Bronchial epithelial cell (primary cell): Measurements from ENCODE around the gene TBC1D10B. TPM values are rescaled to one million over a fixed set of nuclear protein-coding genes. Genes with fewer than 3 reads are reported as not detected.
"Not testable (repeated sequence)": the region's sequence is repeated elsewhere in the genome, so short reads cannot be mapped to it uniquely, and the experiment has no call there.

Experiments
- DNase-seq: peaks from one replicate; pipeline ENCODE4 v3.0.0-alpha.2; 2010; ENCODE audit warnings: low read depth
- FAIRE-seq: peaks from 2 replicates; lab custom pipeline; 2011; peaks lifted over from hg19 to GRCh38; lab: Jason Lieb, UNC
- H3K27me3 ChIP-seq: 2 replicates; pipeline ENCODE4 v1.5.1; 2011; ENCODE audit warnings: low read length; ENCODE audit not compliant: control insufficient read depth, insufficient read depth
- H3K36me3 ChIP-seq: 2 replicates; pipeline ENCODE4 v1.5.1; 2011; ENCODE audit warnings: low read length; ENCODE audit not compliant: control insufficient read depth, insufficient read depth
- H3K4me3 ChIP-seq: 2 replicates; pipeline ENCODE4 v1.5.1; 2011; ENCODE audit warnings: mild to moderate bottlenecking, low read depth, low read length, control low read depth
- total RNA-seq: library from RNA; depleted of rRNA; stranded (reverse); fragments of >200 nt; gene quantifications from 2 replicates; pipeline ENCODE4 v1.2.1, GENCODE V29; 2014
- TF ChIP-seq, protein P1 (sequence below): IDR thresholded peaks from 2 replicates; pipeline ENCODE4 v1.5.1; 2011; ENCODE audit warnings: mild to moderate bottlenecking, moderate library complexity, low read length, control low read depth, inconsistent platforms; ENCODE audit not compliant: insufficient read depth, severe bottlenecking

TBC1D10B gene
- total RNA-seq, 1 donor from 2014 or later, result 13.7 TPM

DNA sequence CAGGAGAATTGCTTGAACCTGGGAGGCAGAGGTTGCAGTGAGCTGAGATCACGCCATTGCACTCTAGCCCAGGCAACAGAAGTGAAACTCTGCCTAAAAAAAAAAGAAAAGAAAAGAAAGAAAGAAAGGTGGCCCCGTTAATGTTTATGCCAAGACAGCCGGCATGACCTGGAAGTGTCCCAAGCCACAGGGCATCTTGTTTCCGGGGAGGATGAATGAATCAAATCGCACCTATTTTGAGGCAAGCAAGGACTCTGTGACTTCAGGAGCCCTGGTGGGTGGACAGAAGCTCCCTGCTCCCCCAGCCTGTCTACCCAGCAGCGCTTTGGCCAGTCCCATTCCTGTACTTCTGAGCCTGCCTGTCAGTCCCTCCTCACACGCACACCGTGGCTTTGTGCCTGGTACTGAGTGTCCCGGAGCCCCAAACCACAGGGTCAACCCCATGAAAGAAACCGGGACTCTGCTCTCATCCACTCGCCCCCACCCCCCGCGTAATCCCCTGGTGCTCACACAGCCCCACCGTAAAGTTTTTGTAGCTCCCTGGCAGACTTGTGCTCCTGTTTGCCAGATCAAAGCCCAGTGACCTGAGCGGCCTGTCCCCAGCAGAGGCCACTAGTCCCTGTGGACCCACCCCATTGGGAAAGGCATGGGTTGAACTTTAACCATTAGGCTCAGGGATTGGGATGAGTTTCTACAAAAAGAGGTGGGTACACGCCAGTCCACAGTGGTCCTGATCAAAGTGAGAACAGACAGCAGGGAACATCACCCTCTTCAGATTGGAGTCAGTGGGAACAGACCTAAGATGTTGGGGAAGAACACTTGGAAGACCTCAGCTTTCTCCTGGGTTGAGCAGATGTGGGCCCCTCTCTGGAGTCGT, 34.5 kb downstream of the TBC1D10B start:
- peak overlapping the region; percentile 62 for H3K4me3 ChIP-seq
- no peaks in the 10 kb centered on the region for H3K36me3 ChIP-seq
- no peak for FAIRE-seq
- TF ChIP-seq, protein P1, sequence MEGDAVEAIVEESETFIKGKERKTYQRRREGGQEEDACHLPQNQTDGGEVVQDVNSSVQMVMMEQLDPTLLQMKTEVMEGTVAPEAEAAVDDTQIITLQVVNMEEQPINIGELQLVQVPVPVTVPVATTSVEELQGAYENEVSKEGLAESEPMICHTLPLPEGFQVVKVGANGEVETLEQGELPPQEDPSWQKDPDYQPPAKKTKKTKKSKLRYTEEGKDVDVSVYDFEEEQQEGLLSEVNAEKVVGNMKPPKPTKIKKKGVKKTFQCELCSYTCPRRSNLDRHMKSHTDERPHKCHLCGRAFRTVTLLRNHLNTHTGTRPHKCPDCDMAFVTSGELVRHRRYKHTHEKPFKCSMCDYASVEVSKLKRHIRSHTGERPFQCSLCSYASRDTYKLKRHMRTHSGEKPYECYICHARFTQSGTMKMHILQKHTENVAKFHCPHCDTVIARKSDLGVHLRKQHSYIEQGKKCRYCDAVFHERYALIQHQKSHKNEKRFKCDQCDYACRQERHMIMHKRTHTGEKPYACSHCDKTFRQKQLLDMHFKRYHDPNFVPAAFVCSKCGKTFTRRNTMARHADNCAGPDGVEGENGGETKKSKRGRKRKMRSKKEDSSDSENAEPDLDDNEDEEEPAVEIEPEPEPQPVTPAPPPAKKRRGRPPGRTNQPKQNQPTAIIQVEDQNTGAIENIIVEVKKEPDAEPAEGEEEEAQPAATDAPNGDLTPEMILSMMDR, result no peak
- DNase-seq, result peak; percentile 37
- no peaks in the 10 kb centered on the region for H3K27me3 ChIP-seq

DNA sequence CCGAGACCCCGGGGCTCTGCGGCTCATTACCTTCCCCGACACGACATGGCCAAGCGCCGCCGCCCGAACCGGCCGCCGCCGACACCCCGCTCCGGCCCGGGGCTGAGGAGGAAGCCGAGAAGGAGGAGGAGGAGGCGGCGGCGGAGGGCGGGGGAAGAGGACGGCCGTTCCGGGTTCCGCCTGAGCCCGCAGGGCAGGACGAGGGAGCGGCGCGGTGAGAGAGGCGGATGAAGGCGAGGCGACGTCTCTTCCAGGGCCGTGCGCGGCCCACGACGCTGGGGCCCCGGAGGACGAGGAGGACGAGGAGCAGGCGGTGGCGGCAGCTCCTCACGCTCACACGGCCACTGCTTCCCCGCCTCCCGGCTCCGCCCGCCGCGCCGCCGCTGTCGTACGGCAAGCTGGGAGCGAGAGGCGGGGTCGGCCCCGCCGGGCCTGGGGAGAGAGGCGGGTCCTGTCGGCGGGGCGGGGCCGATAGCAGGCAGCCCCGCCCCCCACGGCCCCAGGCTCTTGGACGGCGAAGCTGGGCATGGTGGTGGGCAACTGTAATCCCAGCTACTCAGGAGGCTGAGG, 35.2 kb downstream of the TBC1D10B start:
- peak; percentile 57 for DNase-seq

GRCh38 chr16:30334473-30334989, 35.8 kb downstream of the TBC1D10B start:
- peak overlapping the region; percentile 62 for H3K4me3 ChIP-seq
- peak; percentile 55 for DNase-seq
- not testable (repeated sequence) for FAIRE-seq, H3K27me3 ChIP-seq, H3K36me3 ChIP-seq

More for the DNA sequence above, 35.2 kb downstream of the TBC1D10B start:
- not testable (repeated sequence) for H3K27me3 ChIP-seq, FAIRE-seq, H3K36me3 ChIP-seq
- peak overlapping the region; percentile 62 for H3K4me3 ChIP-seq

DNA sequence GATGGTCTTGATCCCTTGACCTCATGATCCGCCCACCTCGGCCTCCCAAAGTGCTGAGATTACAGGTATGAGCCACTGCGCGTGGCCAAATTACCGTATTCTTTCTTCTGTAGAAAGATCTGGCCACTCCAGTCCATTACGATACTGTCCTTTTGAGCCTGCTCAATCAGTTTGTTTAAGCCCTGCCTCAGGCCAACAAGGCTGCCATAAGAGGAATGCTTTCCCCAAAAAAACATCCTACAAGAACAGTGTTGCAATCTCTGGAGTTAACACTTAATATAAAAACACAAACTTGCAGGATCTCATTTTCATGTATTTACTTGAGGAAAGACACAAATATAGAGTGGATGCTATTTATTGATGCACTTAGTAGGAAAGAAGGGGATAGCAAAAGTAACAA, 46.1 kb downstream of the TBC1D10B start:
- FAIRE-seq, result not testable (repeated sequence)

DNA sequence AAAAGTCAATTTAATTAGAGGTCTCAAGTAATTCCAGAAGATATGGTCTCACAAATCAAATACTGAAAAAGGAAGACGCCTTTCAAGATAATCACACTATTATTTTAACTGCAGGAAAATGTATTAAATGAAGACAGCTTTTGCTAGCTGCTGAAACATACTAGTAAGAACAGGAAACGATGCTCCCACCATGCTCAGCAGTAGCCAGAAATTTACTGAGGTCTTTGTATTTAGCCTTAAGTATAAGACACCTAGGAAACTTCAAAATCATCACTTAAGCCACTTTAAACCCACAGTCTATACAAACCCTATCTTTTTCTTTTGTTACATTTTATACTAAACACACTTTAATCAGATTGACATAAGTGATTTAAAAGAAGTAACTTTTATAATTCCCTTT, 51.6 kb downstream of the TBC1D10B start:
- not testable (repeated sequence) for H3K27me3 ChIP-seq, DNase-seq, H3K36me3 ChIP-seq, FAIRE-seq, H3K4me3 ChIP-seq

More for the DNA sequence above, 46.1 kb downstream of the TBC1D10B start:
- not testable (repeated sequence) for H3K36me3 ChIP-seq, H3K27me3 ChIP-seq, DNase-seq, H3K4me3 ChIP-seq

GRCh38 chr16:30310937-30311336, 59.4 kb downstream of the TBC1D10B start:
- not testable (repeated sequence) for H3K4me3 ChIP-seq, H3K27me3 ChIP-seq, FAIRE-seq, DNase-seq, H3K36me3 ChIP-seq

GRCh38 chr16:30309255-30309654, 61.0 kb downstream of the TBC1D10B start:
- not testable (repeated sequence) for H3K4me3 ChIP-seq, H3K36me3 ChIP-seq, DNase-seq, FAIRE-seq, H3K27me3 ChIP-seq

Other genes starting within 250 kb of the TBC1D10B start
- 7.4 and 13.4 TPM in 2 replicates for gene MAPK3, start 247.3 kb downstream of the TBC1D10B start, total RNA-seq
- gene CORO1A, start 186.9 kb downstream of the TBC1D10B start, total RNA-seq, result 0.79 and 1.5 TPM in 2 replicates
- 45.7 and 235 TPM in 2 replicates for gene BOLA2B, start 176.8 kb downstream of the TBC1D10B start, total RNA-seq
- gene SLX1A, start 176.6 kb downstream of the TBC1D10B start, total RNA-seq, result 24.5 and 24.6 TPM in 2 replicates
- 0.26 and 3.3 TPM in 2 replicates for gene SULT1A3, start 171.2 kb downstream of the TBC1D10B start, total RNA-seq
- gene NPIPB13, start 122.0 kb downstream of the TBC1D10B start, total RNA-seq, result 0.64 and 1.1 TPM in 2 replicates
- gene CD2BP2, start 15.2 kb downstream of the TBC1D10B start, total RNA-seq, result 37.6 and 39.8 TPM in 2 replicates
- not detected in 2 replicates for gene MYL11, start 4.3 kb upstream of the TBC1D10B start, total RNA-seq
- gene SEPTIN1, start 12.1 kb upstream of the TBC1D10B start, total RNA-seq, result under 0.01 TPM in 1 of 2 replicates, not detected in the other
- gene ZNF48, start 24.9 kb upstream of the TBC1D10B start, total RNA-seq, result 11.4 and 12.9 TPM in 2 replicates
- 5.0 and 10.0 TPM in 2 replicates for gene ZNF771, start 37.1 kb upstream of the TBC1D10B start, total RNA-seq
- gene DCTPP1, start 59.5 kb upstream of the TBC1D10B start, total RNA-seq, result 11.5 and 30.3 TPM in 2 replicates
- 17.4 and 32.9 TPM in 2 replicates for gene SEPHS2, start 75.4 kb upstream of the TBC1D10B start, total RNA-seq
- gene ITGAL, start 102.2 kb upstream of the TBC1D10B start, total RNA-seq, result not detected in 2 replicates
- gene ZNF768, start 156.1 kb upstream of the TBC1D10B start, total RNA-seq, result 19.7 and 21.9 TPM in 2 replicates
- gene ZNF747, start 164.4 kb upstream of the TBC1D10B start, total RNA-seq, result 4.4 and 6.1 TPM in 2 replicates
- gene ZNF764, start 187.9 kb upstream of the TBC1D10B start, total RNA-seq, result 2.4 and 2.6 TPM in 2 replicates
- 4.5 and 12.7 TPM in 2 replicates for gene ZNF688, start 201.2 kb upstream of the TBC1D10B start, total RNA-seq
- 4.4 and 5.3 TPM in 2 replicates for gene ZNF785, start 215.2 kb upstream of the TBC1D10B start, total RNA-seq
- gene ZNF689, start 239.9 kb upstream of the TBC1D10B start, total RNA-seq, result 2.2 and 2.6 TPM in 2 replicates